ENCODE measurements around the gene P4HB. TPM values are rescaled to one million over a fixed set of nuclear protein-coding genes. Genes with fewer than 3 reads are reported as not detected.
A peak's percentile ranks its signal among the peaks of the same experiment; 100 is the strongest.

The P4HB gene
- total RNA-seq, 3 donors from 2014 or later: 374 to 475 (median 466) TPM

DNA sequence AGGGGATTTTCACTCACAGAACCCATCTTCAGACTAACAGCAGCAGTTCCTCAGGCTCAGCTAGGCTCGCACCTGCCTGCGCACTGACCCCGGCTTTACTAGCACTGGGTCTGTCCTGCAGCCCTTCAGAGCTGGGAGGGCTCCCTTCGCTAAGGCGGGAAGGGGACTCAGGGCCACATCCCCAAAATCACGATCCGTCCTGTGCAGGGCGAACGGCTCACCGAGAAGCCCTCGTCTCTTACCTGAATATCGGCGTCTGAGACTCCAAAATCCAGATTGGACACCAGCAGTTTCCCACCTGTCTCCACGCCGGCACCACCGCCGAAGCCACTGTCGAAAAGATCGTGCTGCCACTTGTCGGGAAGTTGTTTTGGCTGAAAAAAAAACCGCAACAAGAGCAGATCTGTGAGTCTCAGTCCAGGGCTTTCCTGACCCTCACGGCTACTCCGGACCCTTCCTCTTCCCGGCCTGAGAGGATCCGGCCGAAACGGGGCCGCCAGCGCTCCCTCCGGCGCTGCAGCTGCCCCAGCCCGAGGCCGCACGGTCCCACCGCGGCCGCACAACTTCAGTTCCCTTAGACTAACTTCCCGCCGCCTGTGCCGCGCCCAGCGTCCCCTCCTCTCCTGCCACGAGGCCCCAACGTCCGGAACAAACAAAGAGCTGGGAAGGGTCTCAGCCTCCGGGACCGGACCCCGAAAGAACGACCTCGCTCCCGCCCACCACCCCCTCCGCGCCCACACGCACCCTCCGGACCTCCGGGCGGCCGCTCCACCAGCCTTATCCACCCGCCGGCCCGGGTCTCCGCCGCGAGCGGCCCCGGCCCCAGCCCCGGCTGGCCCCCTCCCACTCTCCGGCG is 30.3 kb upstream of the P4HB start:
- Histone ChIP-seq H3K9me3 (no peaks in the 10 kb centered on the region), H3K4me3 (peak overlapping the region; percentile 88 to 98 (median 98)), H3K4me1 (peaks cover 4 to 7% of the 10 kb centered on the region in 2 donors), H3K27ac (peak overlapping the region; percentile 94 to 96), H3K36me3 (no peaks in the 10 kb centered on the region), H3K27me3 (no peaks in the 10 kb centered on the region)
- TF ChIP-seq CTCF (IDR thresholded peaks at IDR 0.05) (no peak), POLR2A (IDR thresholded peaks at IDR 0.05) (no peak), POLR2AphosphoS5 (IDR thresholded peaks at IDR 0.05) (no peak)
- intact Hi-C loops (cut with DNase I; ENCODE audit: low total_unique reads): loop anchor here (1.0 to 5.0 kb wide), 3 partner anchors 36 to 568 kb away; no protein-coding TSS in a partner anchor
- no peak for DNase-seq (ENCODE audit: low spot score in 2 of 2)

DNA sequence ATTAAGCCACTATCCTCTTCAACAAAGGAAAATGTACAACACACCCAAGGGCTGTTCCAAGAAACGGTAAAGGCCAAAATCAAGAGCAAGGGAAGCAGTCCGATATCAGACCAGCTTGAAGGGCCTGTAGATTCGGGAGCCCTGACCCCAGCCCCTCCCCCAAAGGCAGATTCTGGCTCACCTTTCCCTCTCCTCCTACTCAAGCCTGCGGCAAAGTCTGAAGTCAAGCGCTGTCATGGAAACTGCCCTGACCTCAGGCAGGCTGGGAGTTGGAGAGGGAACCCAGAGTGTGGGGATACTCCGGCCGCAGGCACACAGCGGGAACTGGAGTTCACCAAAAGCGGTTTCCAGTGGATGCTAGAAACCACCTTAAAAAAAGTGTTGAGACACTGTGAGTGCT is 29.3 kb upstream of the P4HB start:
- Histone ChIP-seq H3K9me3 (no peaks in the 10 kb centered on the region), H3K36me3 (no peaks in the 10 kb centered on the region), H3K27me3 (no peaks in the 10 kb centered on the region), H3K4me3 (no peak overlapping the region), H3K4me1 (peaks cover 4 to 7% of the 10 kb centered on the region in 2 donors), H3K27ac (no peak overlapping the region)
- no peak for TF ChIP-seq CTCF (IDR thresholded peaks at IDR 0.05)
- no peak for TF ChIP-seq POLR2AphosphoS5 (IDR thresholded peaks at IDR 0.05)
- no peak for TF ChIP-seq POLR2A (IDR thresholded peaks at IDR 0.05)
- no peak for DNase-seq (ENCODE audit: low spot score in 2 of 2)
- intact Hi-C loops (cut with DNase I; ENCODE audit: low total_unique reads): loop anchor here (1.0 to 5.0 kb wide), 3 partner anchors 37 to 567 kb away; no protein-coding TSS in a partner anchor

- TF ChIP-seq POLR2AphosphoS5 (IDR thresholded peaks at IDR 0.05) (no peak), CTCF (IDR thresholded peaks at IDR 0.05) (no peak), POLR2A (IDR thresholded peaks at IDR 0.05) (no peak)
- no peak overlapping the region for H3K27ac ChIP-seq
- no peaks in the 10 kb centered on the region for H3K9me3 ChIP-seq
- intact Hi-C loops (cut with DNase I; ENCODE audit: low total_unique reads): no loop called here
- no peak for DNase-seq (ENCODE audit: low spot score in 2 of 2)
- peaks cover 4 to 7% of the 10 kb centered on the region in 2 donors for H3K4me1 ChIP-seq
- H3K27me3 ChIP-seq: no peaks in the 10 kb centered on the region
- H3K4me3 ChIP-seq: no peak overlapping the region
- no peaks in the 10 kb centered on the region for H3K36me3 ChIP-seq
Observed at GRCh38 chr17:81888988-81889595, 28.8 kb upstream of the P4HB start.

DNA sequence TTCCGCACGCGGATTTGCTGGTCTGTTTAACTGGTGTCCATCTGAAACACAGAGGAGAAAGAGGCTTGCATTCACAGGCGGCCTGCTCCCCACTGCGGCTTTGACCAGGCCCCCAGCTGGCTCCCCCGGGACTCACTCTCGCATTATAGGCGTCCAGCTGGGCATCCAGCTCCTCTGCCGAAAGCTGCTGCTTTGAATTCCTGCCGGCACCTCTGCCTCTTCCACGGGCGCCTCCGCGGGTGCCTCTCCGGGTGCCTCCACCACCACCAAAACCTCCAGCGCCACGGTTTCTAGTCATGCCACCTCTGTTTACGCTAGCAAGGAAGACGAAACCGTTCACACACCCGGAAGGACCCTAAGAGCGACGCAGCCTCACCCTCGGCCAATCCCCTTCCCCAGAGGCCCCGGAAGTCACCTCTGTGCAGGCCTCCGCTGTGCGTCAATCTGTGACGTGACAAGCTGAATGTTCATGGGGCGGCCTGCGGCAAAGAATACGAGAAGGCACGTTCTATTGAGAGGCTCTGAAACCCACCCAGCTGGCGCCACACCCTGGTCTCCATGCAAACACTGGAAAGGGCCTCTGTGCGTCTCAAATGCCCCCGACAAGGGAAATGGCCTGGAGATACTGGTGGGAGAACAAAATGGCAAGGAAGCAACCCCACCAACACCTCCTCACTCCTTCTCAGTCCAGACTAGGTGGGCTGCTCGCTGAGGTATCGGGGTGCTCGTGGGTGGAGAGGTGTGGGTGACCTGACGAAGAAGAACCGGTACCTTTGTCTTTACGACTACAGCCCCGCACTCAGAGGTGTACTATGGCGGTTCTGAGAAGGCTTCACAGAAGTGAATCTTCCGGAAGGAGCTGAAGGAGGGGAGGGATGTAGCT is 28.0 kb upstream of the P4HB start:
- Histone ChIP-seq H3K27me3 (no peaks in the 10 kb centered on the region), H3K4me3 (no peak overlapping the region), H3K36me3 (no peaks in the 10 kb centered on the region), H3K4me1 (peaks cover 4 to 7% of the 10 kb centered on the region in 2 donors), H3K27ac (no peak overlapping the region), H3K9me3 (no peaks in the 10 kb centered on the region)
- TF ChIP-seq POLR2AphosphoS5 (IDR thresholded peaks at IDR 0.05) (no peak), CTCF (IDR thresholded peaks at IDR 0.05) (no peak), POLR2A (IDR thresholded peaks at IDR 0.05) (no peak)
- intact Hi-C loops (cut with DNase I; ENCODE audit: low total_unique reads): no loop called here
- no peak for DNase-seq (ENCODE audit: low spot score in 2 of 2)

Measured in breast epithelium (tissue), 4 donors.